GM21367 (cell line): ENCODE results near the gene NF2.

Experiments used
- ATAC-seq: cut with Tn5 transposase; IDR thresholded peaks from one replicate; pipeline ENCODE4 v1.9.1; 2021; ENCODE audit not compliant: unreplicated experiment

Gene NF2

DNA sequence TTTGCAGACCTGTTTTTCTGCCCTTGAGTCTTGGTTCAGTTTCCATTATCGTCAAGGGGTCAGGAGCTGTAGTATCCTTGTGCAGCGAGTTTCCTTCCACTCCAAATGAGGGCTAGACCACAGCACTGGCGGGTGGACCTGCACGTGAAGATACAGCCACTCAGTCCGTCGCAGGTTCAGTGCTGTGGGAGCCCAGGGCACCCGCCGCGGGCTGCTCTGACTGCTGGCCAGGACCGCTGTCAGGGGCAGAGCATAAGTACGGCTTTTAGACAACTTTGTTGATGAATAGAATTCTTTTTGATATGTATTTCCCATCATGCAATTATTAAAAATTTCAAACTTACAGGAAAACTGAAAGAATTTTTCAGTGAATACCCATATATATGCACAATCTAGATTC, 56.6 kb downstream of the NF2 start:
- no peak for ATAC-seq

GRCh38 chr22:29661336-29661735, 57.9 kb downstream of the NF2 start:
- ATAC-seq, result no peak

GRCh38 chr22:29663180-29663821, 59.9 kb downstream of the NF2 start:
- no peak for ATAC-seq

DNA sequence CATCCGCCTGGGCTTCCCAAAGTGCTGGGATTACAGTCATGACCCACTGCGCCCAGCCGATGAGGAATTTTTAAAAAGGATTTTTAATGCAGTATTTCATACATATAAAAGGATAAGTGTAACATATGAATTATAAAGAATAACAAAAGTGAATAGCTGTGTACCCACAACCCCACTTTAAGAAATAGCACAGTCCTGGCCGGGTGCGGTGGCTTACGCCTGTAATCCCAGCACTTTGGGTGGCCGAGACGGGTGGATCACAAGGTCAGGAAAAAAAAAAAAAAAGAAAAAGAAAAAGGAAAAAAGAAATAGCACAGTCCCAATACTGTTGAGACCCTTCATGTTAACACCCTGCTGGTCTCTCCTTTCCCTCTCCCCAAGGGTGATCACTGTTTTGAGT, 62.1 kb downstream of the NF2 start:
- no peak for ATAC-seq

GRCh38 chr22:29668673-29669072, 65.2 kb downstream of the NF2 start:
- ATAC-seq, result no peak

- ATAC-seq, result no peak
Measured at GRCh38 chr22:29670626-29671025, 67.2 kb downstream of the NF2 start.

DNA sequence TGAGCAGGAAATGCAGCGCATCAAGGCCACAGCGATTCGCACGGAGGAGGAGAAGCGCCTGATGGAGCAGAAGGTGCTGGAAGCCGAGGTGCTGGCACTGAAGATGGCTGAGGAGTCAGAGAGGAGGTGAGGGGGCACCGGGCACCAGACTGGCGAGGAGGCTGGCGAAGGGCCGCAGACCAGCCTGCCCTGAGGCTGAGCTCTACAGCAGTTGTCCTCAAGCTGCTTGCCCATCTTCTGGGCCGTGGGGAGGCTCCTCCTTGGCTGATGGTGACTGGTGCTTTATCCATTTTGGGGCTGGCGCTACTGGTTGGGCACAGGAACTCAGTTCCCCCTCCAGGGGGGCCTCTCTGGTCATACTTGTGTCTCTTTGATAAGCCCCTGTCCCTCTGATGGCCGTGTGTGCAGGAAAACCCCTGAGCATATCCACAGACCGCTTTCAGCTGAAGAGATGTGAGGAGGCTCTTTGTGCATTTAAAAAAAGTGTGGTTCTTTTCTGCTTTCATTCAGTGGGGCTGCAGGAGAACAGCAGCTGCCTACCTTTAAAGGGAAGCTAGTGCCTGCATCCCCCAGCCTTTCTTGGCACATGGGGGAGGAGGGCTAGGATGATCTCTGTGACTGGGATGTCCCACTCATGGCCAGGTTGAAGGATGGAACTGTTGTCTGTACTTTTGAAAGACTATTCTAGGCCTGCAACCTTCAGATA, 70.1 kb downstream of the NF2 start:
- no peak for ATAC-seq

- ATAC-seq, result no peak
Measured at GRCh38 chr22:29674121-29674520, 70.7 kb downstream of the NF2 start.

GRCh38 chr22:29679316-29679715, 75.9 kb downstream of the NF2 start:
- no peak for ATAC-seq

GRCh38 chr22:29683536-29683935, 80.1 kb downstream of the NF2 start:
- no peak for ATAC-seq

- ATAC-seq, result no peak
Measured at GRCh38 chr22:29684244-29684643, 80.8 kb downstream of the NF2 start.

GRCh38 chr22:29689206-29689879, 85.9 kb downstream of the NF2 start:
- no peak for ATAC-seq

DNA sequence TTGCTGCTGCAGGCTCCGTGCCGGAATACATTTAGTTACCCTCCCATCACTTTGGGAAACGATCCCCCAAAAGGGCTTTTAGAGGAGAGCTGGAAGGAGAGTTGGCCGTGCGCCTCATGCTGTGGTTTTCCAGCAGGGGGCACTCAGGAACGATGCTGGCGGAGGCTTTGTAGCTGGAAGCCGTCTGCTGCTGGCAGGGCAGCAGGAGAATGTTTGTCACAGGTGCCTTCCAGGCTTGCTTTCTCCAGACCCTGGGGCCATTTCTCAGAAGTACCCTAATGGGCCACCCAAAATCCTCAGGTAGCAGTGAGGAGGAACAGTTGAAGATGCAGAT, 86.4 kb downstream of the NF2 start:
- ATAC-seq, result no peak

DNA sequence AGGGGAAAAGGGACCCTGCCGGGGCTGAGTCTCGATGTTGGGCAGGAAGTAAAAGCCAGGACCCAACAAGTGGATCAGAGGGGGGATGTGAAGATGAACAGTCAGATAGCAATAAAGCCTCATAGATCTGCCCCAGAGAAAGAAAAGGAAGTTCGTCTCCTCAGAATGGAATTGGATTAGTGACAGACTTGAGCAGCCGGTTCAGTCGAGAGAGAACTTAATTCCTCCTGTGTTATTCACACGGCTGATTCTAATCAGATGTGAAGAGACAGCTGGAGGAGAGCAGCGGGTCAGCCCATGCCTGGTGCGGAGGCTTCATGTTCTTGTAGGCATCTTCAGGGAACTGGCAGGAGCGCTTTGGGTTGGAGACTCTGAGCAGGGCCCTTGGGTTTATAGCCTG, 87.0 kb downstream of the NF2 start:
- no peak for ATAC-seq

GRCh38 chr22:29691636-29692326, 88.3 kb downstream of the NF2 start:
- ATAC-seq, result no peak

DNA sequence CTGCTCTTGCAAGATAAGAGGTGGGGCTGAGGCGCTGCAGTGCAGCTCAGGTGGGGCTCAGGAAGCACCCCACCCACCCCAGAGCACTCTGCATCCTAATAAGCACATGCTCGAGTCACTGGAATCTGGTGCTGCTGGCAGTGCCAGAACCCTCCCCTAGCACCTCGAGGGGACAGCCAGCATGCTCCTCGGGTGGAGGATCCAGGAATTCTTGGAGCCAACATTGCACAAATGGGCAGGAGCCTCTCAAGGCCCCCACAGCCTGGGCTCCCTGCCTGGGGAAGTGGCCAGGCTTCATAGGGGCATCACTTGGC, 88.9 kb downstream of the NF2 start:
- no peak for ATAC-seq

GRCh38 chr22:29693161-29693560, 89.7 kb downstream of the NF2 start:
- ATAC-seq, result no peak

DNA sequence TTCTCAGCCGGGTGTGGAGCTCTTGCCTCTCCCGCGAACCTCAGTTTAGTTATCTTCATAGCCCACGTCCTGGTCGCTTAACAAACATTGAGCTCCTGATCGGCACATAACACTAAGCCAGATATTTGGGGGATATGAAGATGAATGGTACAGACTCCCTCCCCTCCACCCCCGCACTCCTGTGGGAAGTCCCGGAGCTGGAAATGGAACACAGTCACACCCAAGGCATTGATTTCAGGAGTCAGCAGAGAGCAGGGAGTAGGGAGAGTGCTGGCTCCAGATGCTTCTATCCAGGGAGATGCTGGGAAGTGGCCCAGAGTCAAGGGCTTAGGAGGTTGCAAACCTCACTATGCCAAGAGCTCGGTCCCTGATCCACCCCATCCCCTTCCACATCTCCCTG, 90.2 kb downstream of the NF2 start:
- no peak for ATAC-seq

DNA sequence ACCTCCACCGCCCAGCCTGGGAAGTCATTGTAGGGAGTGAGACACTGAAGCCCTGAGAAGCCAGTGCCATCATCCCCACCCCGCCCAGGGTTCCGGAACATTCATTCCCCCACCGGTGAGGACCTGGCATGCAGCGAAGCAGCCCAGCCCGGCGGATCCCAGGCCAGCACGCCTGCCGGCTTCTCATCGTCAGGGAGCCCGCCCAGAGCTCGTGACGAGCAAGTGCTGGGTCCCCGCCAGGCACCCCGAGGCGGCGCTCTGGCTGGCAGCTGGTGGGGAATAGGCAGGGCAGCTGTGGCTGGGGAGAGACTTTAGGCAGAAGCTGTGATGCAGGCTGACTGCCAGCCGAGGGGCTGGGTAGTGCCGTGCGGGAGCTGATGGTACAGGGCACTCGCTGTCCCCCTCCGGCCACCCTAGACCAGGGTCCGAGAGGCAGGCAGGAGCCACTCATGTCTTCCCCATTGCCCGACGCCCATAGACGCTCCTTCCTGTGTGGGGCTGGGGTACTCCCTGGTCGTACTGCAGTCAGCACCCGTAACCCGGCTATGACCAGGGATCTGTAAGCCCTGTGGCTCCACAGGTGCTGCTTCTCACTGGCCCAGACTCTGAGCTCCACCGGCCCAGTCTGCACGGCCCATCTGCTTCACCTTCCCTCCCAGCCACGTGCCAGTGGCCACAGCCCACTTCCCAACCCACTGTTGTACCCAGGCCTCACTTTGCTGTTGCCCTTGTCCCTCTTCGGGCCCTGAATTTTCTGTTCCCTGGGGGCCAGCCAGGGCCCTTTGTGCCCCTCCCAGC, 91.9 kb downstream of the NF2 start:
- ATAC-seq, result no peak

DNA sequence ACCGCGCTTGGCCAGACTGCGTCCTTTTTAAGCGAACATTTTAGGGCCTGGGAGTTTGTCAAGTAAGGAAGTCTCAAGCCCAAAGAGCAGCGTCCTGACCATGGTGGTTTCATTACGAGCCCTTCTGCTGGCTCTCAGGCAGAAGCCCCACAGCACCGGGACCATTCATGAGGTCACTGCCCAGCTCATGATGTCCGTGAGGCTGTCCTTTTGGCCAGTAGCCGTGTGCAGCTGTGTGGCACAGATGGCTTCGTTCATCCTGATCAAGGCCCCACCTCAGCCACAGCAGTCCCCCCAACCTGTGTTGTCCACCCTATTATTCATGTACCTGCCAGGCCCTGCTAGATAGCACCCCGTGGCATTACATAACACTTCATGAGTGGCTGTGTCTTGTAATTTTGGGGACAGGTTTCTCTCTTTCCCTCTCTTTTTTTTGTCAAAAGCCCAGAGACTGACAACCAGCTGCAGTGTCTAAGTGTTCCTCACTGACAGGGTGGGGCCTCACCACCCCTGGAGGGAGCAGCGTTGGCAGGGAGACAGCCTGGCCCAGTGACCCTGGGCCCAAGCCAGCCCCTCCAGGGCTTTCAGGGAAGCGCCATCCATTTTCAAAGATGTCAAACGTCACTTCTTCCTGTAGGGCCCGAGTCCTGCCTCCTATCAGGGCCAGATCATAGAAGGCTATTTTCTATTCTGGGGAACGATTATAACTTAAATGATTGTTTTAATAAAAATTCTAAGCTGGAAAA, 94.6 kb downstream of the NF2 start:
- ATAC-seq, result no peak
